DOHH2 (cell line): ENCODE measurements around the gene PHYKPL.

Experiments
- H3F3A ChIP-seq: fragments of 200-600 bp; sonication (generic), shearing (Covaris generic); 2 replicates; pipeline ENCODE4 v1.6.0; 2016; ENCODE audit warnings: antibody characterized with exemption, mild to moderate bottlenecking; ENCODE audit not compliant: control insufficient read depth, insufficient read depth
- H3K27ac ChIP-seq: fragments of 200-600 bp; sonication (generic); 2 replicates; pipeline ENCODE4 v1.5.1; 2014; ENCODE audit warnings: low read depth, mild to moderate bottlenecking, low read length, moderate library complexity
- H3K27me3 ChIP-seq: fragments of 200-600 bp; sonication (generic); 2 replicates; pipeline ENCODE4 v1.6.1; 2014; ENCODE audit warnings: mild to moderate bottlenecking, low read length, mixed read lengths; ENCODE audit not compliant: control insufficient read depth
- H3K36me3 ChIP-seq: fragments of 200-600 bp; sonication (generic); 2 replicates; pipeline ENCODE4 v1.6.1; 2014; ENCODE audit warnings: mild to moderate bottlenecking, low read length, moderate library complexity, mixed read lengths; ENCODE audit not compliant: control insufficient read depth
- H3K4me1 ChIP-seq: fragments of 200-600 bp; sonication (generic); 2 replicates; pipeline ENCODE4 v1.6.1; 2014; ENCODE audit warnings: mild to moderate bottlenecking, low read length, mixed read lengths; ENCODE audit not compliant: control insufficient read depth
- H3K4me2 ChIP-seq: fragments of 200-600 bp; sonication (generic); 2 replicates; pipeline ENCODE4 v1.6.0; 2014; ENCODE audit warnings: mild to moderate bottlenecking, low read length, moderate library complexity
- H3K4me3 ChIP-seq: fragments of 200-600 bp; sonication (generic); 2 replicates; pipeline ENCODE4 v1.5.1; 2014; ENCODE audit warnings: mild to moderate bottlenecking, low read length, mixed read lengths
- H3K79me2 ChIP-seq: fragments of 200-600 bp; sonication (generic); 2 replicates; pipeline ENCODE4 v1.6.1; 2014; ENCODE audit warnings: mild to moderate bottlenecking, low read length, mixed read lengths; ENCODE audit not compliant: control insufficient read depth
- H3K9me2 ChIP-seq: fragments of 200-600 bp; sonication (generic); replicated peaks from 2 replicates; pipeline ENCODE4 v1.6.1; 2014; ENCODE audit warnings: mild to moderate bottlenecking, low read length, mixed read lengths; ENCODE audit not compliant: control insufficient read depth
- H3K9me3 ChIP-seq: fragments of 200-600 bp; sonication (generic); 2 replicates; pipeline ENCODE4 v1.6.1; 2014; ENCODE audit warnings: antibody characterized with exemption, low read length, mixed read lengths; ENCODE audit not compliant: control insufficient read depth, insufficient read depth
- H4K20me1 ChIP-seq: fragments of 200-600 bp; sonication (generic); 2 replicates; pipeline ENCODE4 v1.6.0; 2014; ENCODE audit warnings: low read depth, mild to moderate bottlenecking, antibody characterized with exemption, low read length, moderate library complexity; ENCODE audit not compliant: control insufficient read depth, insufficient read depth
- CTCF ChIP-seq: fragments of 200-600 bp; sonication (generic); IDR thresholded peaks from one replicate; pipeline ENCODE4 v1.5.1; 2014; ENCODE audit warnings: antibody characterized with exemption, mild to moderate bottlenecking, low read depth, low read length; ENCODE audit not compliant: poor library complexity, severe bottlenecking
- EZH2phosphoT487 ChIP-seq: fragments of 200-600 bp; sonication (generic); IDR thresholded peaks from 2 replicates; pipeline ENCODE4 v1.6.1; 2017; ENCODE audit warnings: borderline replicate concordance, mild to moderate bottlenecking, antibody characterized with exemption, low read length, moderate library complexity, mixed read lengths

The PHYKPL gene

GRCh38 chr5:178235588-178235974, 3.0 kb upstream of the PHYKPL start:
- Histone ChIP-seq H3K4me2 (no peak overlapping the region), H3K9me2 (no peaks in the 10 kb centered on the region), H3K79me2 (peaks cover 20% of the 10 kb centered on the region), H4K20me1 (peaks cover 13% of the 10 kb centered on the region), H3K27ac (no peak overlapping the region), H3K36me3 (peaks cover 16% of the 10 kb centered on the region), H3K9me3 (no peaks in the 10 kb centered on the region), H3F3A (peaks cover 34% of the 10 kb centered on the region), H3K4me3 (no peak overlapping the region), H3K27me3 (no peaks in the 10 kb centered on the region), H3K4me1 (peaks cover 75% of the 10 kb centered on the region)
- no peak for TF ChIP-seq CTCF
- no peak for TF ChIP-seq EZH2phosphoT487

GRCh38 chr5:178234750-178235587, 2.4 kb upstream of the PHYKPL start:
- H3K79me2 ChIP-seq = peaks cover 26% of the 10 kb centered on the region
- H3K4me3 ChIP-seq = peak overlapping the region; percentile 10; the same call in 1 of the 2 replicates
- 0 out of 2 replicates have a peak overlapping the region, but pooled peaks have one; percentile 11 for H3K27ac ChIP-seq
- peak overlapping the region; percentile 41 for H3K4me2 ChIP-seq
- H3K9me3 ChIP-seq = no peaks in the 10 kb centered on the region
- peaks cover 28% of the 10 kb centered on the region for H3F3A ChIP-seq
- H3K36me3 ChIP-seq = peaks cover 22% of the 10 kb centered on the region
- H3K4me1 ChIP-seq = peaks cover 75% of the 10 kb centered on the region
- H4K20me1 ChIP-seq = peaks cover 15% of the 10 kb centered on the region
- no peaks in the 10 kb centered on the region for H3K9me2 ChIP-seq
- H3K27me3 ChIP-seq = no peaks in the 10 kb centered on the region
- TF ChIP-seq EZH2phosphoT487 = no peak
- peak; percentile 92 for TF ChIP-seq CTCF

- H3K27me3 ChIP-seq = no peaks in the 10 kb centered on the region
- peaks cover 25% of the 10 kb centered on the region for H3F3A ChIP-seq
- H3K36me3 ChIP-seq = peaks cover 29% of the 10 kb centered on the region
- H3K9me3 ChIP-seq = no peaks in the 10 kb centered on the region
- no peaks in the 10 kb centered on the region for H3K9me2 ChIP-seq
- H3K4me1 ChIP-seq = peaks cover 72% of the 10 kb centered on the region
- TF ChIP-seq EZH2phosphoT487 = no peak
- no peak for TF ChIP-seq CTCF
- H3K27ac ChIP-seq = 0 out of 2 replicates have a peak overlapping the region, but pooled peaks have one; percentile 11
- H4K20me1 ChIP-seq = peaks cover 15% of the 10 kb centered on the region
- H3K4me3 ChIP-seq = no peak overlapping the region; the same call in 1 of the 2 replicates
- H3K79me2 ChIP-seq = peaks cover 33% of the 10 kb centered on the region
- peak overlapping the region; percentile 41 for H3K4me2 ChIP-seq
Measured at GRCh38 chr5:178234121-178234749, 1.6 kb upstream of the PHYKPL start.
